Tibial nerve (tissue), 4 donors: Measurements from ENCODE around the gene ATP2C2.
A peak's percentile ranks its signal among the peaks of the same experiment; 100 is the strongest.

Source experiments
- CTCF ChIP-seq, 5 experiments: fragments of 200-600 bp in 3 of 5; fragments of 450-650 bp in 2 of 5; sonication (generic) in 3 of 5; IDR thresholded peaks; one replicate each; pipeline ENCODE4 v1.5.1; 2016 to 2019; ENCODE audit warnings: antibody characterized with exemption in 5 of 5, mild to moderate bottlenecking in 3 of 5, moderate library complexity in 2 of 5
- EP300 ChIP-seq, 2 donors: sonication (generic); formaldehyde crosslinking; IDR thresholded peaks; one replicate each; pipeline ENCODE4 v1.6.1; 2017; ENCODE audit warnings: antibody characterized with exemption in 2 of 2, mild to moderate bottlenecking in 1 of 2
- POLR2A ChIP-seq, 2 donors: fragments of 450-650 bp; IDR thresholded peaks; one replicate each; pipeline ENCODE4 v1.6.1; 2017; ENCODE audit warnings: antibody characterized with exemption in 2 of 2, mild to moderate bottlenecking in 2 of 2, moderate library complexity in 2 of 2

GRCh38 chr16:84504420-84505248, 136.3 kb downstream of the ATP2C2 start, which contains the start of gene MEAK7:
- TF ChIP-seq CTCF (IDR thresholded peaks at IDR 0.05) (peak in 2 of 5 experiments; percentile 41 to 48), POLR2A (IDR thresholded peaks at IDR 0.05) (peak; percentile 52 to 85), EP300 (IDR thresholded peaks at IDR 0.05) (peak; percentile 30 to 82)
